ENCODE measurements around the gene NRAS. TPM values are rescaled to one million over a fixed set of nuclear protein-coding genes. Genes with fewer than 3 reads are reported as not detected.

NRAS gene
- total RNA-seq, 6 experiments from 2014 or later = 10.4 to 24.5 (median 16.3) TPM

DNA sequence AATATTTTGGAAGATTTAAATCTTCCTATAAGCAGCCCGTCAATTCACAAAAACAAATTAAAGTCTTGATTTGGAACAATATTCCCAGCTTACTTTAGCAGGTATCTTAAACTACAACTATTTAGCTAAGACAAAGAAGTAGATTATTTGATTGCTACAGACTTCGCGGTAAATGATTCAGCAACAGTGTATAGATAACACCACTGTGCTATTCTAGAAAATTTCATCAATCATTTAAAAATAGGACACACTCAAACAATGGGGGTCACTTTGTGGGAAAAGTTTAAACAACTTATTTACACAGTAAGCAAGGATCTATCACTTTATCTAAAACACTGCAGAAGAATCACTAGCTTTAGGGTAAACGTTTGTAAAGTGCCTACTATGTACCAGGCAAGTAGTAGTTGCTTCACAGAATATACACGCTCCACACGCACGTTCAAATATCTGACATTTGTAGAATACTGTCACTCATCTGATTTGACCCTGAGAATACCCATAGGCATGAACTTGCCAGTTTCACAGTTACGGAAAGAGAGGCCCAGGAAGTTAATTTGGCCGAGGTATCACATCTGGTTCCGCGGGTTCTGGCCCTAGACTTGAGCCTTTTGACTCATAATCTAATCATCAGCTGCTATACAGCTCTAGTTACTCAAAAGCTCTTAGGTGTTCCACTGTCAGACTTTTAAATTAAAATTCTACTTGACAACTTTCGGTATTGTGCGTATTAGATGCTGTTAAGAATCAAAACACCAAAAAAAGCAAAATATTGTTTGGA is 47.6 kb downstream of the NRAS start:
- Histone ChIP-seq H3K27ac (peak overlapping the region; percentile 56 to 84 (median 77)), H3K9me3 (no peaks in the 10 kb centered on the region), H3K36me3 (no peaks in the 10 kb centered on the region), H3K4me1 (peaks cover 0 to 4% (median 0%) of the 10 kb centered on the region in 4 donors), H3K27me3 (no peaks in the 10 kb centered on the region), H3K4me3 (peak overlapping the region; percentile 69 to 75 (median 70))
- DNase-seq (peak in 1 of 3 donors; percentile 19), ATAC-seq (peak in 1 of 4 donors; percentile 22)
- intact Hi-C loops (cut with DNase I) = no loop called here
- 13% methylated on average over 11 of the region's 13 CpGs for WGBS (ENCODE audit: insufficient coverage, low coverage, low lambda C conversion rate, missing lambda C conversion rate)
- TF ChIP-seq, protein P1, sequence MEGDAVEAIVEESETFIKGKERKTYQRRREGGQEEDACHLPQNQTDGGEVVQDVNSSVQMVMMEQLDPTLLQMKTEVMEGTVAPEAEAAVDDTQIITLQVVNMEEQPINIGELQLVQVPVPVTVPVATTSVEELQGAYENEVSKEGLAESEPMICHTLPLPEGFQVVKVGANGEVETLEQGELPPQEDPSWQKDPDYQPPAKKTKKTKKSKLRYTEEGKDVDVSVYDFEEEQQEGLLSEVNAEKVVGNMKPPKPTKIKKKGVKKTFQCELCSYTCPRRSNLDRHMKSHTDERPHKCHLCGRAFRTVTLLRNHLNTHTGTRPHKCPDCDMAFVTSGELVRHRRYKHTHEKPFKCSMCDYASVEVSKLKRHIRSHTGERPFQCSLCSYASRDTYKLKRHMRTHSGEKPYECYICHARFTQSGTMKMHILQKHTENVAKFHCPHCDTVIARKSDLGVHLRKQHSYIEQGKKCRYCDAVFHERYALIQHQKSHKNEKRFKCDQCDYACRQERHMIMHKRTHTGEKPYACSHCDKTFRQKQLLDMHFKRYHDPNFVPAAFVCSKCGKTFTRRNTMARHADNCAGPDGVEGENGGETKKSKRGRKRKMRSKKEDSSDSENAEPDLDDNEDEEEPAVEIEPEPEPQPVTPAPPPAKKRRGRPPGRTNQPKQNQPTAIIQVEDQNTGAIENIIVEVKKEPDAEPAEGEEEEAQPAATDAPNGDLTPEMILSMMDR (IDR thresholded peaks at IDR 0.05) = no peak
- no peak for TF ChIP-seq POLR2A (IDR thresholded peaks at IDR 0.05)

DNA sequence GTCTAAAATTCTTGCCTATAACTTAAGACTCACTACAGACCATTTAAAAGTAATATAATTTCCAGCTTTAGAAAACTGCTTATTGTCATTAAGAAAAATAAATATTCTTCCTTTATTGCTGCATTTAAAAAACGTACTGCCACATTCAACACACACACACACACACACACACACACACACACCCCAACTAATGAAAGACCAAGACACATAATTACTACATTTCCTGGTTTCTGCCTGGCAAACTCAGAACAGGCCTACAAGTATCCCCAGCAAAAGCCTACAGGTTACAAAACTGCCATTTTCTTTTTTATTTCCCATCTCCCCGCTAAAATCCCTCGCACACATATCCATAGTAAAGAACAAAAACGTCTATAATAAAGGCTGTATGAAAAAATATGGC is 48.2 kb downstream of the NRAS start:
- Histone ChIP-seq H3K9me3 (no peaks in the 10 kb centered on the region), H3K27me3 (no peaks in the 10 kb centered on the region), H3K36me3 (no peaks in the 10 kb centered on the region), H3K4me3 (no peak overlapping the region), H3K27ac (peak overlapping the region in 1 of 3 donors; percentile 84), H3K4me1 (peaks cover 0 to 4% (median 0%) of the 10 kb centered on the region in 4 donors)
- intact Hi-C loops (cut with DNase I) = no loop called here
- no peak for DNase-seq
- TF ChIP-seq, protein P1 (IDR thresholded peaks at IDR 0.05) = no peak
- no peak for TF ChIP-seq POLR2A (IDR thresholded peaks at IDR 0.05)
- 59% methylated on average over 4 of the region's 4 CpGs for WGBS (ENCODE audit: insufficient coverage, low coverage, low lambda C conversion rate, missing lambda C conversion rate)
- ATAC-seq = no peak

DNA sequence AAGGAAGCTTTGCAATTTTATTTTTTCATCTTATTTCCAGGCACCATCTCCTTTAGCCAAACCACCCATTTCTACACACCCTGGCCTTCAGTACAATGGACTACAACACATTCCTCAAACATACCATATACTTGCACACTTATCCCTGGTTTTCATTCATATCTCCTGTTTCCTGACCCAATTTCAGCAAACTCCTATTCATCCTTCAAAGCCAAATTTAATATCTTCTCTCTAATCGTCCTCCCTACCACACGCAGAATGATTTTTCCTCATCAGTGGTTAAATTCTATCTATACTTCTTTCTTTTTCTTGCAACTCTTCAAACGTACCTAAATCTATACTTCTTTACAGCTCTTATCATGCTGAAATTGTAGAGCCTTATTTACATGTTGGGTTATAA is 49.6 kb downstream of the NRAS start:
- DNase-seq (no peak), ATAC-seq (no peak)
- Histone ChIP-seq H3K4me3 (no peak overlapping the region), H3K4me1 (peaks cover 0 to 4% (median 0%) of the 10 kb centered on the region in 4 donors), H3K27me3 (no peaks in the 10 kb centered on the region), H3K36me3 (no peaks in the 10 kb centered on the region), H3K27ac (no peak overlapping the region), H3K9me3 (no peaks in the 10 kb centered on the region)
- WGBS (ENCODE audit: insufficient coverage, low coverage, low lambda C conversion rate, missing lambda C conversion rate) = 79% methylated on average over 3 of the region's 3 CpGs
- intact Hi-C loops (cut with DNase I) = no loop called here
- TF ChIP-seq, protein P1 (IDR thresholded peaks at IDR 0.05) = no peak
- TF ChIP-seq POLR2A (IDR thresholded peaks at IDR 0.05) = no peak

DNA sequence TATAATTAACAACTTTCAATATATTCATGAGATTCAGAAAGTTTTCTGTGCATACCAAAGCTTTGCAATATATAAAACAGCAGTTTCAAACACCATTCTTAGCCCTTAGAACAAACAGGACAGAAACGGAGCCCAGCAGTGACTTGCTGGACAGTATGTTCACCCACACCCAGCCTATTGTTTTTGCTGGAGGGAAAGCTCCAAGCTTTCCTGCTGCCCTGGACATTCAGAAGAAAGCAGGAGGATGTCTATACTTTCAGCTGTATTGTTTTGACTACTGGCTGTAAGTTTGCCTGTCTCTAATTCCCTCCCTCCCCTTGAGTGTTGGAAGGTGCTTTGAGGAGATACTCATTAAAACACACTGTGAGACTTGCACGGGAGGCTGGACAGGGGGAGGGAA is 56.3 kb downstream of the NRAS start:
- TF ChIP-seq, protein P1 (IDR thresholded peaks at IDR 0.05) = no peak
- TF ChIP-seq POLR2A (IDR thresholded peaks at IDR 0.05) = no peak
- H3K27me3 ChIP-seq = no peaks in the 10 kb centered on the region
- H3K4me3 ChIP-seq = no peak overlapping the region
- H3K27ac ChIP-seq = no peak overlapping the region
- H3K36me3 ChIP-seq = no peaks in the 10 kb centered on the region
- ATAC-seq (no peak), DNase-seq (no peak)
- H3K4me1 ChIP-seq = no peaks in the 10 kb centered on the region
- no peaks in the 10 kb centered on the region for H3K9me3 ChIP-seq
- intact Hi-C loops (cut with DNase I) = no loop called here
- WGBS (ENCODE audit: insufficient coverage, low coverage, low lambda C conversion rate, missing lambda C conversion rate) = 48% methylated on average over 2 of the region's 2 CpGs

Small RNAs within 50 kb of the gene (small RNA-seq; reads per million reads assigned to genes)
- 0 reads per million in 2 experiments for gene RN7SL432P
- gene RNY1P13 = 0 reads per million in 2 experiments

Other genes with a start within 250 kb of the NRAS start
- 10 to 100 TPM; 13.9 to 18.0 (median 15.0) TPM for gene TRIM33, start 205.6 kb downstream of the NRAS start, total RNA-seq
- gene BCAS2, start 135.2 kb downstream of the NRAS start, total RNA-seq = 10 to 100 TPM; 16.4 to 32.0 (median 22.6) TPM
- 1 to 10 TPM; 2.5 to 5.1 (median 4.4) TPM for gene DENND2C, start 46.7 kb downstream of the NRAS start, total RNA-seq
- gene AMPD1, start 21.2 kb downstream of the NRAS start, total RNA-seq = under 1 TPM in 3 of 6 experiments, not detected in 3; 0.12 to 0.19 (median 0.13) TPM
- 100 to 1,000 TPM; 195 to 585 (median 269) TPM for gene CSDE1, start 41.2 kb upstream of the NRAS start, total RNA-seq
- 10 to 100 TPM; 17.5 to 74.0 (median 21.8) TPM for gene SIKE1, start 63.9 kb upstream of the NRAS start, total RNA-seq
- gene SYCP1, start 138.1 kb upstream of the NRAS start, total RNA-seq = not detected

Measured in right lobe of liver (tissue), 6 donors.